Uterus (tissue), 2 donors: ENCODE data around the gene MYO1F.

Experiments used
- POLR2A ChIP-seq, 2 donors: fragments of 450-650 bp; IDR thresholded peaks; one replicate each; pipeline ENCODE4 v1.6.1; 2016; ENCODE audit warnings: antibody characterized with exemption in 2 of 2, mild to moderate bottlenecking in 1 of 2, moderate library complexity in 1 of 2
- TF ChIP-seq, protein P1 (sequence below), 4 experiments: fragments of 200-600 bp in 2 of 4; fragments of 450-650 bp in 2 of 4; sonication (generic) in 2 of 4; IDR thresholded peaks; one replicate each; pipeline ENCODE4 v1.5.1; 2016 to 2019; ENCODE audit warnings: antibody characterized with exemption in 4 of 4, mild to moderate bottlenecking in 2 of 4, moderate library complexity in 1 of 4

- TF ChIP-seq, protein P1, sequence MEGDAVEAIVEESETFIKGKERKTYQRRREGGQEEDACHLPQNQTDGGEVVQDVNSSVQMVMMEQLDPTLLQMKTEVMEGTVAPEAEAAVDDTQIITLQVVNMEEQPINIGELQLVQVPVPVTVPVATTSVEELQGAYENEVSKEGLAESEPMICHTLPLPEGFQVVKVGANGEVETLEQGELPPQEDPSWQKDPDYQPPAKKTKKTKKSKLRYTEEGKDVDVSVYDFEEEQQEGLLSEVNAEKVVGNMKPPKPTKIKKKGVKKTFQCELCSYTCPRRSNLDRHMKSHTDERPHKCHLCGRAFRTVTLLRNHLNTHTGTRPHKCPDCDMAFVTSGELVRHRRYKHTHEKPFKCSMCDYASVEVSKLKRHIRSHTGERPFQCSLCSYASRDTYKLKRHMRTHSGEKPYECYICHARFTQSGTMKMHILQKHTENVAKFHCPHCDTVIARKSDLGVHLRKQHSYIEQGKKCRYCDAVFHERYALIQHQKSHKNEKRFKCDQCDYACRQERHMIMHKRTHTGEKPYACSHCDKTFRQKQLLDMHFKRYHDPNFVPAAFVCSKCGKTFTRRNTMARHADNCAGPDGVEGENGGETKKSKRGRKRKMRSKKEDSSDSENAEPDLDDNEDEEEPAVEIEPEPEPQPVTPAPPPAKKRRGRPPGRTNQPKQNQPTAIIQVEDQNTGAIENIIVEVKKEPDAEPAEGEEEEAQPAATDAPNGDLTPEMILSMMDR (IDR thresholded peaks at IDR 0.05), result no peak
- TF ChIP-seq POLR2A (IDR thresholded peaks at IDR 0.05), result no peak
Observed at GRCh38 chr19:8607386-8607785, 30.1 kb upstream of the MYO1F start.
